Measurements from ENCODE around the gene SOD1. TPM values are rescaled to one million over a fixed set of nuclear protein-coding genes. Genes with fewer than 3 reads are reported as not detected.

Gene SOD1
- total and polyA plus RNA-seq, 2 of the 13 experiments (the other 11 are each of a cell fraction or from before 2014, with no cell fraction given) = 317 to 537 TPM

DNA sequence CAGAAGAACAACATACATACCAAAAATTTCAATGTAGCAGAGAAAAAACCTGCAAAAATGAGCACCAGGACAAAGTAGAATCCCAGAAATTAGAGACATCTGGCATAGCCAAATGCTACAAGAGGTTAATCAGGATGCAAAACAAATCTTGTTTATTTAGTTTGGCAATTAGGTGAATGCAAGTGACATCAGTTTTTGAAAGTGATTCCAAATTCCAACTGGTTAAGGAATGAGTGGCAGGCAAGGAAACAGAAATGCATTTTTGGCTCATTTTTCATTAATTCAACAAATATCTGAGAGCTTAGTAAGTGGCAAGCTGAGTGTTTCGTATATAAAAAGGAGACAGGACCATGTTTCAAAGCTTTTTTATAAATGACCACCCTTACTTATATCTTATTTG lies 51.1 kb downstream of the SOD1 start:
- H4K20me1 ChIP-seq (ENCODE audit: insufficient read depth, low read length) = peaks cover 86% of the 10 kb centered on the region
- H3K27ac ChIP-seq (ENCODE audit: extremely low read length, insufficient read depth, low read length) = no peak overlapping the region
- ChIA-PET POLR2A (no interaction called here), CTCF (ENCODE audit: low intra/inter-chr PET ratio, low total read pairs) (no interaction called here)
- H3K9ac ChIP-seq (ENCODE audit: insufficient read depth, low read depth, low read length) = no peak overlapping the region
- WGBS (ENCODE audit: low lambda C conversion rate) = 93% methylated on average over 1 of the region's 1 CpG
- H3K36me3 ChIP-seq (replicated peaks in 1 of 2; ENCODE audit: control insufficient read depth in 1 of 2, insufficient read depth in 2 of 2, low read length in 2 of 2) = 0 out of 5 replicates have a peak, but pooled peaks cover 0 to 3% of the 10 kb centered on the region in 2 experiments
- intact Hi-C loops (cut with micrococcal nuclease; ENCODE audit: unreplicated experiment) (loop anchor here (10.0 kb wide), 1 partner anchor 46 kb away; no protein-coding TSS in a partner anchor), in situ Hi-C loops (cut with HindIII; ENCODE audit: extremely low pct_ligation_motif_present, low pct_unique_long_range_greater_than_20kb) (no loop called here)
- DNase-seq (ENCODE audit: low spot score) = no peak
- H3K4me2 ChIP-seq (ENCODE audit: low read depth, low read length) = no peak overlapping the region
- no peak overlapping the region for H3K4me3 ChIP-seq (replicated peaks in 1 of 3; ENCODE audit: insufficient read depth in 1 of 3, low read depth in 2 of 3, low read length in 3 of 3)
- H3K4me1 ChIP-seq (ENCODE audit: insufficient read depth, low read length) = peaks cover 37% of the 10 kb centered on the region
- H3K79me2 ChIP-seq (ENCODE audit: insufficient read depth, low read length) = peaks cover 100% of the 10 kb centered on the region
- BruUV-seq (replicated peaks) = no TSS peak
- TF ChIP-seq PCBP2 (optimal IDR thresholded peaks at IDR 0.05; ENCODE audit: low read depth, low read length, poor library complexity, severe bottlenecking) = no peak
- TF ChIP-seq, protein P1, sequence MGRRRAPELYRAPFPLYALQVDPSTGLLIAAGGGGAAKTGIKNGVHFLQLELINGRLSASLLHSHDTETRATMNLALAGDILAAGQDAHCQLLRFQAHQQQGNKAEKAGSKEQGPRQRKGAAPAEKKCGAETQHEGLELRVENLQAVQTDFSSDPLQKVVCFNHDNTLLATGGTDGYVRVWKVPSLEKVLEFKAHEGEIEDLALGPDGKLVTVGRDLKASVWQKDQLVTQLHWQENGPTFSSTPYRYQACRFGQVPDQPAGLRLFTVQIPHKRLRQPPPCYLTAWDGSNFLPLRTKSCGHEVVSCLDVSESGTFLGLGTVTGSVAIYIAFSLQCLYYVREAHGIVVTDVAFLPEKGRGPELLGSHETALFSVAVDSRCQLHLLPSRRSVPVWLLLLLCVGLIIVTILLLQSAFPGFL (CRISPR knock-in tag; IDR thresholded peaks at IDR 0.05) = no peak
- TF ChIP-seq PRDM15 (CRISPR knock-in tag; IDR thresholded peaks at IDR 0.05) = no peak
- no peak for TF ChIP-seq DRAP1 (CRISPR knock-in tag; IDR thresholded peaks at IDR 0.05)
- TF ChIP-seq ASH2L (IDR thresholded peaks at IDR 0.05; ENCODE audit: insufficient read length, low read depth, low read length) = no peak
- no peak for TF ChIP-seq KAT2B (IDR thresholded peaks at IDR 0.05; ENCODE audit: borderline replicate concordance, low read depth, low read length)
- TF ChIP-seq PHF21A (CRISPR knock-in tag; IDR thresholded peaks at IDR 0.05) = no peak
- no peaks in the 10 kb centered on the region for H3K9me3 ChIP-seq (ENCODE audit: low read length)
- FAIRE-seq = no peak
- H3K27me3 ChIP-seq (ENCODE audit: control insufficient read depth in 1 of 2, insufficient read depth in 2 of 2, low read length in 2 of 2) = no peaks in the 10 kb centered on the region
- no peak for ATAC-seq
- no peak overlapping the region for H2AFZ ChIP-seq (ENCODE audit: low read length)
